Thyroid gland (tissue), 4 donors: ENCODE results near the gene ZNF516.

Experiments
- CTCF ChIP-seq, 6 experiments: fragments of 200-600 bp in 3 of 6; fragments of 450-650 bp in 3 of 6; sonication (generic) in 3 of 6; IDR thresholded peaks; one replicate each; pipeline ENCODE4 v1.5.1; 2016 to 2019; ENCODE audit warnings: antibody characterized with exemption in 6 of 6, mild to moderate bottlenecking in 2 of 6, inconsistent platforms in 1 of 6, moderate library complexity in 1 of 6
- POLR2A ChIP-seq, 2 donors: fragments of 450-650 bp; IDR thresholded peaks; one replicate each; pipeline ENCODE4 v1.6.1; 2017; ENCODE audit warnings: antibody characterized with exemption in 2 of 2, mild to moderate bottlenecking in 2 of 2, moderate library complexity in 1 of 2

GRCh38 chr18:76425146-76426131 lies 69.6 kb downstream of the ZNF516 start:
- TF ChIP-seq POLR2A (IDR thresholded peaks at IDR 0.05) = no peak
- TF ChIP-seq CTCF (IDR thresholded peaks at IDR 0.05) = no peak
